NCI-H146 treated with DMSO at 0.1 percent for 48 hours (cell line): ENCODE measurements around the gene AP3D1.

Source experiments
- DNase-seq: peaks from one replicate; lab custom pipeline; 2025; ENCODE audit not compliant: unreplicated experiment; lab: John Stamatoyannopoulos, UW

Gene AP3D1

GRCh38 chr19:2050991-2051772 is 100.2 kb downstream of the AP3D1 start, which contains the start of gene MKNK2:
Gene MKNK2 (minus strand): TSS chr19:2051244. CDS start chr19:2050851, 393 bp downstream.
- peak; percentile 25 for DNase-seq
